ENCODE results near the gene SP6.

- TF ChIP-seq POLR2A (IDR thresholded peaks at IDR 0.05; ENCODE audit: low read length): no peak
- TF ChIP-seq GATA1 (IDR thresholded peaks at IDR 0.05; ENCODE audit: low read depth, low read length): no peak
Measured at GRCh38 chr17:47891545-47892088, 40.7 kb upstream of the SP6 start.

Data from erythroblast (primary cell).